ENCODE measurements around the gene ELMO1. TPM values are rescaled to one million over a fixed set of nuclear protein-coding genes. Genes with fewer than 3 reads are reported as not detected.

ELMO1 gene
- total and polyA plus RNA-seq, 10 of the 15 experiments (the other 5 are each of a cell fraction or from before 2014, with no cell fraction given): 22.6 to 85.9 (median 56.6) TPM

- ChIA-PET RAD21 (ENCODE audit: unreplicated experiment) (no interaction called here), POLR2A (no interaction called here), SMC1A (ENCODE audit: uncharacterized antibody, unreplicated experiment) (no interaction called here), CTCF (no interaction called here)
- Histone ChIP-seq H3K4me3 (no peak overlapping the region), H3K9ac (ENCODE audit: control insufficient read depth, insufficient read depth, low read length) (no peak overlapping the region), H2AFZ (ENCODE audit: control insufficient read depth, low read depth, low read length) (no peak overlapping the region), H3K4me2 (ENCODE audit: control insufficient read depth, insufficient read depth) (no peak overlapping the region), H3K9me3 (replicated peaks; ENCODE audit: control insufficient read depth, insufficient read depth, low read length) (no peaks in the 10 kb centered on the region), H3K36me3 (ENCODE audit: control insufficient read depth in 2 of 2, insufficient read depth in 2 of 2, low read length in 1 of 2) (no peaks in the 10 kb centered on the region), H3K27me3 (replicated peaks in 1 of 2; ENCODE audit: control insufficient read depth in 2 of 2, insufficient read depth in 2 of 2, low read length in 1 of 2) (no peaks in the 10 kb centered on the region), H3K27ac (ENCODE audit: control insufficient read depth, insufficient read depth) (no peak overlapping the region), H3K79me2 (ENCODE audit: control insufficient read depth, insufficient read depth, low read length) (no peaks in the 10 kb centered on the region), H3K4me1 (ENCODE audit: control insufficient read depth, insufficient read depth, low read length) (no peaks in the 10 kb centered on the region), H4K20me1 (ENCODE audit: control insufficient read depth, insufficient read depth) (no peaks in the 10 kb centered on the region)
- no peak for FAIRE-seq
- in situ Hi-C loops (cut with MboI): no loop called here
- TF ChIP-seq EP300 (IDR thresholded peaks at IDR 0.05; ENCODE audit: borderline replicate concordance in 1 of 2, control insufficient read depth in 1 of 2, low read depth in 2 of 2, low read length in 2 of 2): no peak
- TF ChIP-seq ZNF274 (IDR thresholded peaks at IDR 0.05; ENCODE audit: insufficient read depth, insufficient read length): no peak
- ATAC-seq: no peak
- BruUV-seq (replicated peaks): no TSS peak
- intact Hi-C loops (cut with micrococcal nuclease; ENCODE audit: unreplicated experiment): no loop called here
- WGBS (ENCODE audit: insufficient coverage, insufficient replicate concordance, low lambda C conversion rate, missing lambda C conversion rate): 79% methylated on average over 8 of the region's 8 CpGs
- no peak for DNase-seq (ENCODE audit: low read depth, low spot score)
Measured at GRCh38 chr7:37390114-37390513, 58.5 kb downstream of the ELMO1 start.

- 88% methylated on average over 4 of the region's 4 CpGs for WGBS (ENCODE audit: insufficient coverage, insufficient replicate concordance, low lambda C conversion rate, missing lambda C conversion rate)
- POLR2A ChIA-PET: no interaction called here
- H3K4me2 ChIP-seq (ENCODE audit: control insufficient read depth, insufficient read depth): no peak overlapping the region
- TF ChIP-seq EP300 (IDR thresholded peaks at IDR 0.05; ENCODE audit: borderline replicate concordance in 1 of 2, control insufficient read depth in 1 of 2, low read depth in 2 of 2, low read length in 2 of 2) (no peak), ZNF274 (IDR thresholded peaks at IDR 0.05; ENCODE audit: insufficient read depth, insufficient read length) (no peak), STAT1 (conservative IDR thresholded peaks at IDR 0.05) (no peak), FOXK2 (IDR thresholded peaks at IDR 0.05) (no peak), RELA (IDR thresholded peaks at IDR 0.05; ENCODE audit: borderline replicate concordance, partially characterized antibody) (no peak), SPI1 (IDR thresholded peaks at IDR 0.05; ENCODE audit: borderline replicate concordance, insufficient read depth, low read depth, low read length) (no peak), ZNF687 (IDR thresholded peaks at IDR 0.05) (no peak), RFX5 (IDR thresholded peaks at IDR 0.05; ENCODE audit: low read depth, low read length) (no peak), PRDM15 (CRISPR knock-in tag; IDR thresholded peaks at IDR 0.05) (no peak), HDAC6 (IDR thresholded peaks at IDR 0.05; ENCODE audit: unreplicated experiment) (no peak)
Measured at GRCh38 chr7:37388811-37389210, 59.9 kb downstream of the ELMO1 start.

More at GRCh38 chr7:37388811-37389210, 59.9 kb downstream of the ELMO1 start:
- H2AFZ ChIP-seq (ENCODE audit: control insufficient read depth, low read depth, low read length): no peak overlapping the region
- no peak overlapping the region for H3K9ac ChIP-seq (ENCODE audit: control insufficient read depth, insufficient read depth, low read length)
- H3K27ac ChIP-seq (ENCODE audit: control insufficient read depth, insufficient read depth): no peak overlapping the region
- H4K20me1 ChIP-seq (ENCODE audit: control insufficient read depth, insufficient read depth): no peaks in the 10 kb centered on the region
- H3K27me3 ChIP-seq (replicated peaks in 1 of 2; ENCODE audit: control insufficient read depth in 2 of 2, insufficient read depth in 2 of 2, low read length in 1 of 2): no peaks in the 10 kb centered on the region
- H3K79me2 ChIP-seq (ENCODE audit: control insufficient read depth, insufficient read depth, low read length): no peaks in the 10 kb centered on the region
- no peaks in the 10 kb centered on the region for H3K4me1 ChIP-seq (ENCODE audit: control insufficient read depth, insufficient read depth, low read length)
- DNase-seq (ENCODE audit: low read depth, low spot score) (no peak), FAIRE-seq (no peak), ATAC-seq (no peak)
- no TSS peak for BruUV-seq (replicated peaks)
- no peak overlapping the region for H3K4me3 ChIP-seq
- SMC1A ChIA-PET (ENCODE audit: uncharacterized antibody, unreplicated experiment): no interaction called here
- CTCF ChIA-PET: interaction anchor here (0.7 kb wide), 1 partner anchor 16 kb away, joined by 3 read pairs; no protein-coding TSS in a partner anchor
- no peaks in the 10 kb centered on the region for H3K36me3 ChIP-seq (ENCODE audit: control insufficient read depth in 2 of 2, insufficient read depth in 2 of 2, low read length in 1 of 2)
- in situ Hi-C loops (cut with MboI): no loop called here
- intact Hi-C loops (cut with micrococcal nuclease; ENCODE audit: unreplicated experiment): no loop called here
- RAD21 ChIA-PET (ENCODE audit: unreplicated experiment): no interaction called here
- no peaks in the 10 kb centered on the region for H3K9me3 ChIP-seq (replicated peaks; ENCODE audit: control insufficient read depth, insufficient read depth, low read length)

Data from GM12878 (cell line).